GM11168 (cell line): Measurements from ENCODE around the gene ITIH1.

Experiments used
- in situ Hi-C: fragments of 300-500 bp; cut with MboI; formaldehyde crosslinking; loops from one replicate; pipeline ENCODE4 v1.12.0; 2022; ENCODE audit warnings: low sequenced_read_pairs; ENCODE audit not compliant: unreplicated experiment

The ITIH1 gene

DNA sequence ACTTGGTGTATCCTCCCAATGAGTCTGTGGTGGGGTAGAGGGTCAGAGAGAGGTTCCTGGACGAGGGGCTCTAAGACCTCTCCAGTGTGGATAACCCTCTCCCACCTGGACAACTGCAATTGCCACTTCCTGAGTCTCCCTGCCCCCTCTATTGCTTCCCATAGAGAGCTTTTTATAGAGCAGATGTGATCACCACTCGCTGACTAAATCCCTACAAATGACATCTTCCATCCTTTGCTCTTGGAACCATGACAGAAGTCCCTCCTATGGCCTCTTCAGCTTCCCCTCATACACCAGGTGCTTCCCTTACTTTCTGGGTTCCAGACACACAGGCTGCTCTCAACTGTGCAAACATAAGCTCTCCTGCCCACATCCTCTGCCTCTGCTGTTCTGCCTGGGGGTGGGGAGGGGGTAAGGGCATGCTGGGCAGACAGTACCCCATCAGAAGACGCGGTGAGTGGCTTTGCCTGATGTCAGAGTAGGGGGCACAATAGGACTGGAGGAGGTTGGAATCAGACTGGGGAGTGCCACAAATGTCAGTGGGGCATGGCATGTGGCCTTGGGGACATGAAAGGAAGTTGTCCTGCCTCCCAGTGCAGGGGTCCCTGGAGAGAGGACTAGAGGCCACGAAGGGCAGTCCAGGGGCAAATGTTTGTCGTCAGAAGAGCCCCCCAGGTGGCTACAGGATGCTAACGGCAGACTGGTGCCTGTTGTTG, 32.4 kb downstream of the ITIH1 start:
- in situ Hi-C loops = no loop called here

DNA sequence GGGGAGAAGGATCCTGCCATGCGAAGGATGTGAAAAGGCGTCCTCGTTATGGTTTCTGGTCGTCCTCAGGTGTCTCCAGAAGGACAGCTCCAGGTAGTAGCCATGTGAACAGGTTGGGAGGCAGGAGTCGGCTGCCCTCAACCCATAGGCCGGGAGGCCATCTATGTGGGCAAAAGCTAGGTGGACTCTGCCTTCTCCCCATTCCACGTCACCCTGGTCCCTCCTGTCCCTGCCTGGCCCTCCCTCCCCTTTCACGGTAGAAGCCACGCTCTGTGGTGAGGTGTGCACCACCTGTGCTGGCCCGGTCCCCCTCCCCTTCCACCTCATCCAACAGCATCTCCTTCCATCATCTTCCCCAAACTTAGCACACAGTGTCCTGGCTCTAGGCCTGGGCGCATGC, 33.5 kb downstream of the ITIH1 start:
- in situ Hi-C loops = no loop called here

DNA sequence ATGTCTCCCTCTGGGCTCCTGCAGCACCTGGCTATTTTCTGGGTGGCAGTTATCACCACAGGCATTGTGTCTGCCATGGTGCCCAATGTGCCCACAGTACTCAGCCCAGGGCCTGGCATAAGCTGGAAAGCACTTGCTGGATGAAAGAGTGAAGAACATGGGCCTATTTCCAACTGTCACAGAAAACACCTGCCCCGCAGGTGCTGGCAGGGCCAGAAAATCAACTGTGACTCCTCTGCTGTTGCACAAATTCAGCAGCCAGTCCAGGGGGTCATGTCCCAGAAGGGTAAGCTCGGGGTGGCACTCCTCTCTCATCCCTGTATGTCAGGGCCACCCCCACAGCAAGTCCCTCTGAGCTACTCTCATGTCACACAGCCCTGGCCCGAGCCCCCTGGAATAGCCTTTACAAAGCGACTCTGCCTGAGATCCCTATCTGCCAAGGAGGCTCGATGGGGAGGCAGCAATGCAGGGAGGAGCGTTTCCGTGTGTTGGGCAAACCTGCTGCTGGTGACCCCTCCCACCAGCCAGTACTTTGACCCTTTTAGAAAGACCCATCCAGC, 34.1 kb downstream of the ITIH1 start:
- in situ Hi-C loops = no loop called here

DNA sequence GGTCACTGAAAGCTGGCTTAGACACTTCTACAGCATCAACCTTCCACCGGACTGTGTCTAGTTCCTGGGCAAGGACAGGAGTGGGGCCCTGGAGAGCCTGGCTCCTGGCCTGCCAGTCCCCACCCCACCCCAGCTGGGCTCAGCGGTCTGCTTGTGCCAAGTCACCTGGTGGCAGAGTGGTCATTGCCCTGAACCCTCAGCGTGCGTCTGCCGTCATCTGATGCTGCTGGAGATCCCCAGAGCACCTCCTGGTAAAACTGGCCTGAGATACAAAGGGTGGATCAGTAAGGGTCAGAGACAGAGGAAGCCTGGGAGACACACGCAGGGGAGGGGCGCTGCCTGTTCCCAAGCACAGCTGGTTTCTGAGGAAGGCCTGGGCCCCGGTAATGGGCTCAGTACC, 36.4 kb downstream of the ITIH1 start:
- in situ Hi-C loops = no loop called here

DNA sequence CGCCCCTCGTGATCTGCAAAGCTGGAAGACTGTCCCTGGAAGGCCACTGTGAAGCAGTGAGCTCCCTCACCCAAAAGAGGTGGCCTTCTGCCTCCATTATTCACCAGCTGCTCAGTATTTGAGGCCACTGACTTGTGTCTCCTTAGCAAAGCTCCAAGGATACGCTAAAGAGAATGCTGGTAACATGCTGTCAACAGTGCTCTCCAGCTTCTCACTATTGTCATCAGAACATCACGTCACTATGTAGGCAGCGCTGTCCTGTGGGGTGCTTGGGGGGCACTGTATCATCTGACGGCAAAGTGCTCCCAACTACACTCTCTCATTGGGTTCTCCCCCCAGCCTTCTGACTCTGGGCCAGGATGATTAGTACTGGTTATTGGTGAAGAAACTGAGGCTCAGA, 38.8 kb downstream of the ITIH1 start:
- in situ Hi-C loops = no loop called here

DNA sequence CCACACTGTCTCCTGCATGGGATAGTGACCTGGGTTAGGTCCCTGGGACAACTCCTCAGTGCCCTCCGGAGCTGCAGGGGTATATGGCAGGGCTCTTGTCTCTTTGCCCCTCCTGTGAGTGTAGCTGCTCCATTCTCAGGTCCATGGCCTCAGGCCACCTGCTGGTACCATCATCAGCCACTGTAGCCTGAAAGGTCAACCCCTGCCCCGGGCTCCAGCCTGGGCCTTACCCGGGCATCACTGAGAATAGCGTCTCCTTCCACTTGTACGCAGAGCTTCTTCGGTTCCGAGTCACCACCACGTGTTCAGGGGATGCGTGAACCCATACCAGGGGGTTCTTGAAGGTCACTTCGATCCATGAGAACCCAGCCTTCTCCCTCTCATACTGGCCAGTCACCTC, 39.3 kb downstream of the ITIH1 start:
- in situ Hi-C loops = no loop called here

DNA sequence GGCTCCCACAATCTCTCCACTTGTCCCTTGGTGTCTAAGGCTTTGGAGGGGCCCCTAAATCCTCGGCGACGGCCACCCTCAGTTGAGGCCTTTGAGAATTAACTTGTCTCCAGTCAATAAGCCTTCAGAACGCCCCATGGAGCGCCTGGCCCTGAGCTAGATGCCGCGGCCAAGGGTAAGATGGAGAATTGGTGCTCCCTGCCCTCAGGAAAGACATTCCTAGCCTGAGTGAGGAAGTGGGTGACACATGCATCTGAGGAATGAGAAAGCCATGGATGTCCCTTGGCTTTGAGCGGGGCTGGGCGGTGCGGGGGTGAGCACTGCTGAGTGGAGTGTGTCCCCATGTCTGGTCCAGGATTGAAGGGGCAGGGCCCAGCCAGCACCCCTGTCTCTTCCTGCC, 39.8 kb downstream of the ITIH1 start:
- in situ Hi-C loops = no loop called here

DNA sequence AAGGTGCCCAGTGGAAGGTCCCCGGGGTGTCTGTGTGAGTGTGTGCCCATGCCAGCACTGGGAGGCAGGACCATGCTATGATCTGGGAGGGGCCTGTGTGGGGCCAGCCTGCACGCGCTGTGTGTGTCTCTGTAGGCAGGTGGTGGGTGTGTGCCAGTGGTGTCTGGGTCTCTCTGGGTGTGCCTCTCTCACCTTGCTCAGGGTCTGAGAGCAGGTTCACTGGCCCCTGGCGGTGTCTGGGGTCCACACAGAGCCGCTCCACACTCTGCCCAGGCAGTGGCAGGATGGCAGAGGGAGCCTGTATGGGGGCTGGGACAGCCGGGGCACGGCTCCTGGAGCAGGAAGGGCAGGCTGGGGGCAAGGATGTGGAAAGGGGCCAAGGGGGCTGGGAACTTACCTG, 40.5 kb downstream of the ITIH1 start:
- in situ Hi-C loops = no loop called here

DNA sequence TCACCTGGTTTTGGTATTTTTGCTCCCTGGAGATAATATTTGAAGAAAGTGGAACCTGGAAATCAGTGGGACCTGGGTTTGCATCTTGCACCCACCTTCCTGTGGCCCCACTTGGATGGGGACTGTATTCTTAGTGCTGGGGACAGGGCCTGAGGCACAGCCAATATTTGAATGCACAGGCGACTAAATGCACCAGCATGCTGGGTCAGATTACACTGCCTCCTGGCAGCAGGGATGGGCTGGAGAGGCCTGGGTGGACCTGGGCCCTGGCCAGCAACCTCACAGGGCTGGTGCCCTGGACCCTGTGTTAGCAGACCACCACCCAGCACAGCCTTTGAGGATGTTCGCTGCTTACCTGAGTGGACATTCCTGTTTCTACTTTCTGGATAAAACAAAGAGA, 42.5 kb downstream of the ITIH1 start:
- in situ Hi-C loops = no loop called here

DNA sequence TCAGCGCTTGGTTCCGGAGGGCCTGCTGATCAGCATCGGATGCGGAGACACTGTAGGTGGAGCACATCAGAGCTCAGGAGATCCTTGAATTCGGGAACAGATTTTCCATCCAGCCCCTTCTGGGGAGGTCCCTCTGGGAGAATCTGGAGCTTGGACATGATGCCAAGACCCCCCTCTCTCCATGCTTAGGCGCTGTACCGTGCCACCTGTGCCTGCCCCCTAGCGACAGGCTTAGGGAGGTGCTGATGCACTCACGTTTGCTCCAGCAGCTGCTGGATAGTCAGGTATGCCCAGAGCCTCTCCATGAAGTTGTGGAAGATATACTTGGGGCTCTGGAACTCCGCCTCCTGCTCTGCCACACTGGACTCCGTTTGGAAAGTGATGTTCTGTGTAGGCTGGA, 43.3 kb downstream of the ITIH1 start:
- in situ Hi-C loops = no loop called here

DNA sequence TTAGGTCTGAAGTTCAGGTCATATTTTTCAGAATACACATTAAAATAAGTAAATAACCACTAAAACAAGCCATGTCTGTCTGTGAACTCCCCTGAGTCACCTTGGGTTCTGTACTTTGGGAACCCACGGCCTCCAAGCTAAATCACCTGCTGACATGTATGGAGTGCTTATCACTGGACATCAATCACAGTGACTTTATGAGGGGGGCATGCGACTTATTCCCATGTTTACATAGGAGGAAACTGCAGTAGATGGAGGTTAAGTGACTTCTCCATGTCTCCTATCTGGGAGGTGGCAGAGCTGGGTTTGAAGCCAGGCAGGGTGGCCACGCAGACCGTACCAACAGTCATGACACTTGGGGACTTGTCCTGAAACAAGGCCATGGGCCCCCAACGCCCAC, 45.0 kb downstream of the ITIH1 start:
- in situ Hi-C loops = no loop called here

DNA sequence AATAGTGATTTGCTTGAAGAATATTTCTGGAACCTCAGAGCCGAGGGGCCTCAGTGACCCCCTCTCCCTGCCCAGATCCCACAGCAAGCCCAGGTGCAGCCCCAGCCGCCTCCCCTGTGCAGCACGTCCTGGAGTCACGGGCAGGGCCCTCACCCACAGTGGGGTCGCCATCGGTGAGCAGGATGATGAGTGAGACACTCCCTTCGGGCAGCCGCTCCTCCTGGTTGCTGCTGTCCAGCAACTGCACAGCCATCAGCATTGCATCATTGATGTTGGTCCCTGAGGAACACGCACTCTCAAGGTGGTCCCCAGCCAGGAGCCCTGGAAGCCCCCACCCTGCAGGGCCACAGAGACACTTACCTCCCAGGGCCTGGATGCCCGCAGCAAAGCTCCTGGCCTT, 46.6 kb downstream of the ITIH1 start:
- in situ Hi-C loops = no loop called here

DNA sequence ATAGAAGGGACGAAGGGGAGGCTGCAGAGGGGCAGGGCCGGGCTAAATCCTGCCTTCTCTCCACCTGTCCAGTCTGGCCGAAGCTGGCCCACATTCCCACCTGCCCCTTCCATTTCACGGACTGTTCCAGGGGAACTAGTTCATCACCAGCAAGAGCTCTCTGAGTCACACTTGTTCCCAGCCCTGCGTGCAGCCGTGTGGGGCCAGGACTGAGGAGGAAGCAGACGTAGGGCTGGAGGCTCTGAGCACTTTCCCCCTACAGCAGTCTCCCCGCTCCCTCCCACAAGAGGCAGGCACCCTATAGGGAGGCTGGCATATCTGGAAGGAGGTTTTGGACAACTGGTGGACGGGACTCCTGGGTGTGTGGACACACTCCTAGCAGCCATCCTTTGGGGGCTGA, 50.0 kb downstream of the ITIH1 start:
- in situ Hi-C loops = no loop called here

DNA sequence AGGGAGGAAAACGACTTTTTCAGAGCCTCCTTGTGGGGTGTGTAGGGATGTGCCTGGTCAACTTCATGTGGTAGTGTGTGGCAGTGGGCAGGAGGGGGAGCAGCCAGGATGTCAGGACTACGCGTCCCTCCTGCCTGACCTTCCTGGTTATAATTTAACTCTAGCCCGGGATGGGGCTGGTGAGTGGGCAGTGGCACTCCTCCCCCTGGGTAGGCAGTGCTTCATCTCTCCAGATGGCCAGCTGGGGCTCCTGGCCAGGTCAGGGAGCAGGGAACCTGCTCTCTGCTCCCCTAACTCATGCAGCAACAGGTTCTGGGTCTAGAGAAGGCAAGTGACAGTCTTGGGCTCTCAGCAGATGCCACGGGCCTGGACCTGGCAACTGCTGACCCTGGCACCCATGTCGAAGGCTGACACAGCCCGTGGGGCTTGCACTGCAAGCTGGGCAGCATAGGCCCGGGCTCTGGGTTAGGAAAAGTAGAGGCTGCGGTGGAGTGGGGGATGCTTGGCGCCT, 50.5 kb downstream of the ITIH1 start:
- in situ Hi-C loops = no loop called here

DNA sequence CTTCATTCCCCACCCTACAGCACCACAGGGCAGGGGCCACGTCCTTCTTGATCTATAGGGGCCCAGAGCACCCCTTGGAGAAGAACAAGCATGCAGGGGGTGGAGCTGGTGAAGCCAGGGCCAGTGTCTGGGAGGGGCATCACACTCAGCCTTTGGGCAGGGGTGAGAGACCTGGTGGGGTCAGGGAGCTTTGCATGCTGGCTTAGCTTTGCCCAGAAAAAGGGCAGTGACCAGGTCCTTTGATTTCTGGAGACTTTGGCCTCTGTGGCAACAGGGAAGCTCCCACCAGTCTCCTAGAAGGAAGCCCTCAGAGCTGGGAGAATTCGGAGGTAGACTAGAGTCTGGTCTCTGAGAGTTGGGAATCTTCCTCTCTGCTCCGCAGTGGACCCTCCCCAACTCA, 52.1 kb downstream of the ITIH1 start:
- in situ Hi-C loops = no loop called here

DNA sequence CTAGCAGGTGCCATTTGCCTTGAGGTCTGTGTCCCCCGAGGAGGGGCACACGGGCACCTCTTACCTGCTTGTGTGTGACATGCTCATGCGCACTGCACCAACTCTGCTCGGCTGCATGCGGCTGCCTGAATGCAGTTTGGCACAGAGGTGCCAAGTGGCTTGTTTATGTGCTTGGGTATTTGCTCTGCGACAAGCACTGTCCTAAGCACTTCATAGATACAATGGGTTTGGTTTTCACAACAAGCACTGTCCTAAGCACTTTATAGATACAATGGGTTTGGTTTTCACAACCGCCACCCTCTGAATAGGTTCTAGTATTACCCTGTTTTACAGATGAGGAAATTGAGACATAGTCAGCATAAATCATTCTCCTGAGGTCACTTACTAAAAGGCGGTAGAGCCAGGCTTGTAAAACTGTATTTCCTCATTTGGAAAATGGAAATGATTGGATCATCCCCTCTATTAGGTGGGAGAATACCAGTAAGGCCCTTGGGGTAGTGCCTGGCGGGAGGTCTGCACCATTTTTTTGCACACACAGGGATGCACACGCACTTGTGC, 52.6 kb downstream of the ITIH1 start:
- in situ Hi-C loops = no loop called here

DNA sequence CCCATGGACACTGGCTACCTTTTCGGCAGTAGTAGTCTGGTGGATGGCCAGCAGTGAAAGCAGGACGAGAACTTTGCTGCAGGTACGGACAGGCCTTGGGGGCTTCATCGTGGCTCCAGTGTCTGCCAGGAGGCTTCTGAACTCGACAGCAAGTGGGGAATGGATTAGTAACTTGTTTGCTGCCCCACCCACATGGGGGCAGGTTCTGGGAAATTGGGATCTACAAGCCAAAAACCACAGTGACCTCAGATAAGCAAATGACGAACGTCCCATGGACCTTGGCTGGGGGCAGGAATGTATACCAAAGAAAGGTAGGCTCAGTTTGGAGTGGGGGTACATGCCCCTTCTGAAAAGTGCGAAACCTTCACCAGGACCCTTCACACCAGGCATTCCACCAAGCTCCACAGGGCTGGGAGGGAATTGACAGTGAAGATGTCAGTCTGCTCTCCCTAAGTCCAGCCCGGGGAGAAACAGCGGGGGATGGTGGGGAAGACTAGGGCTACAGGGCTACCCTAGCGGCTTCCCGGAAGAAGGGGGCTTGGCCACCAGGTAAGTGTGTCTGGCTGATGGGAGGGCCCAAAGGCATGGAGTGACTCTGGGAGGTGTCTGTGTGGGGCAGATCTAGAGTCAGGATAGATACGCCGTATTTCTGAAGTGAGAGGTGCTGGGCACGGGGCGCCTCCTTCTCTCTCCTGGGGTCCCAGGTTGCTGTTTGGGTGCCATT, 53.3 kb downstream of the ITIH1 start, which contains the start of gene ITIH4:
ITIH4 (minus strand) TSS at position 138 of the 724 bp plus-strand sequence; CDS start at position 108, 30 bp downstream.
- in situ Hi-C loops = no loop called here

DNA sequence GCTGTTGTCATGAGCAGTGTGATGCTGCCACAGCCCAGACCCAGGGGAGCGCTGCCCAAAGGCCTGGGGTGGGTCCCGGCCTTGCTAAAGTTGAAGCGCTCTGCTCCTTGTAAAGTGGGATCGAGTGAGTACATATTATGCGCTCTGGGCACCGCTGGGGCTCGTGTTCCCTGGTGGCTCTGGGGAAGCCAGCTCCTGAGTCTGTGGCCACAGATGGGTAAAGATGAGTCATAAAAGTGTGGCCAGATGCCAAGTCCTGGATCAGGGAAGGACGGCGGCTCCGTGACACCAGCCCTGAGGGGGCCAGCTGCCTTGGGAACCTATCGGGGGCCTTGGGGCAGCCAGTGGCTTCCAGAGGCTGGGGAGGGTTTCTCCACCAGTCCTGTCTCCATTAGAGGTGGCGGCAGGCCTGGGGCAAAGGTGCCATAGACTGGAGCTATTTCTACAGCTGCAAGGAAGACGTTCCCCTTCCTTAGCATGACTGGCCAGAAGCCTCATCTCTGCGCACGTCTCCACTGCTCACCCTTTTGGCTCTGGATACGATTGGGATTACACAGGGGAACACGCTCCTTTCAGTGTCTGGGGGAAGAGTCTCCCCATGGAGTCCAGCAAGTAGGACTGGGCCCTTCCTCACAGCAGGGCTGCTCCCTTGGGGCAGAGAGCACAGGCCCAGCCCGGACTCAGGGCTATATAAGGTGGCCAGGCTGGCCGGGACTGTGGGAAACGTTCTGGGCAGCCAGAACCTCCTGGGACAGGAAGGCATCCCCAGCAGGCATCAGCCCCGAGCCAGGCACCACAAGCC, 54.3 kb downstream of the ITIH1 start:
- in situ Hi-C loops = no loop called here

DNA sequence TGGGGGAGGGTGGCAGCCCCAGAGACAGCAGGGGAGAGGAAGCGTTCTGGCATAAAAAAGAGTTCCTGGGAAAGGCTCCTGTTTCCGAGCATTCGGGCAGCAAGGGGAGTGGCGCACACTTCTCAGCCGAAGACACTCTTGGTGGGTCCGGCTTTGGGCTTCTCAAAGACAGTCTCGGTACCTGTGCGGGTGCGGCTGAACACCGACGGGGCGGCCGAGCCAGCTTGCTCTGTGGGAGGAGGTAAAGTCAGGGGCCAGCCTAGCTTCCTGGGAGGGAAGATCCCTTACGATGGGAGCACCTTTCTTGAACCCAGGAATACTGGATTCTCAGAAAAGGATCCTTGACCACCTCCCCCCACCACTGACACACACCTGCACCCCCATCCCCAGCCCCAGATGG, 55.8 kb downstream of the ITIH1 start:
- in situ Hi-C loops = no loop called here

DNA sequence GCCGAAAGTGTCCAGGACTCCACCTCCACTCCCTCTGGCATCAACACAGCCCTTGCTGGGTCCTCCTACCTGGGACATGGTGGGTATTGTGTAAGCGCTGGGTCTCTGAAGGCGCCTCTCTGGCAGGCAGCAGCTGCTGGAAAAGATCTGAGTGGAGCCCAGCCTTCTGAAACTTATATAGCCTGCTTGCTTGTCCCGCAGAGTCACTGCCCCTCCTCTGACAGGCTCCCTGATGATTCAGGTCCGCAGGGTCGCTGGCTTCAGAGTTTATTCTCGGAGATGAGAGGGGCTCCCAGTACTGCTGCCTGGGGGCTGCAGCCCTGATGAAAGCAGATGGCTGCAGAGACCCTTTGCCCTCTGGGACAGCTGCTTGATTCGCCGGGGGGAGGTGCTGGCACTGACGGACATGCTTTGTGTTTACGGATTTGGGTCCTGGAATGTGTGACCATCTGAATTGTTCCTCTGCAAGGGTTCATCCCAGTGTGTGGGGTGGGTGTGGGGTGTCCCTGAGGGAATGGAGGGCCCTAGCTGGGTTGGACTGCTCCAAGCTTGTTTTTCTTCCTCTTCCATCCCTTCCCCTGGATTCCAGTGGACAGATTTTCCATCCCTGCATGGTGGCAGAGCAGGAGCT, 57.6 kb downstream of the ITIH1 start, which contains the start of gene MUSTN1:
MUSTN1 (minus strand) TSS at position 149 of the 631 bp plus-strand sequence; CDS start at position 78, 71 bp downstream.
- in situ Hi-C loops = no loop called here
